HFFc6 (cell line): Measurements from ENCODE around the gene UBE2QL1. TPM values are rescaled to one million over a fixed set of nuclear protein-coding genes. Genes with fewer than 3 reads are reported as not detected.

Experiments
- DNase-seq: peaks from one replicate; pipeline ENCODE4 v3.0.0-alpha.2; 2018
- H3K27ac Mint-ChIP-seq: 2 replicates; pipeline ENCODE4 v1.8.0; 2020; ENCODE audit warnings: mild to moderate bottlenecking, mixed read lengths
- H3K27me3 Mint-ChIP-seq: 2 replicates; pipeline ENCODE4 v1.8.0; 2021; ENCODE audit warnings: mild to moderate bottlenecking, moderate library complexity, mixed read lengths; ENCODE audit not compliant: insufficient read depth
- H3K36me3 Mint-ChIP-seq: 2 replicates; pipeline ENCODE4 v1.8.0; 2021; ENCODE audit warnings: low read depth, mixed read lengths
- H3K4me1 Mint-ChIP-seq: 2 replicates; pipeline ENCODE4 v1.8.0; 2020; ENCODE audit warnings: low read depth, mixed read lengths
- H3K4me3 Mint-ChIP-seq: 2 replicates; pipeline ENCODE4 v1.8.0; 2020; ENCODE audit warnings: mild to moderate bottlenecking, moderate library complexity, mixed read lengths
- H3K9me3 Mint-ChIP-seq: 2 replicates; pipeline ENCODE4 v1.8.0; 2020; ENCODE audit warnings: mild to moderate bottlenecking, mixed read lengths
- CTCF ChIP-seq: fragments of 200-600 bp; sonication (generic); IDR thresholded peaks from 2 replicates; pipeline ENCODE4 v1.5.0; 2021; ENCODE audit warnings: antibody characterized with exemption, mild to moderate bottlenecking
- total RNA-seq, 6 experiments: library from RNA; stranded (reverse); fragmentation: NEBNext Ultra II Directional; extraction: Animal tissue kit (Norgen Biotek cat#: 25700); gene quantifications; 2 replicates in 1 of 6; 3 replicates in 5 of 6; pipeline ENCODE4 v1.2.3, GENCODE V29; 2021

Gene UBE2QL1
- total RNA-seq, 6 experiments from 2014 or later: not detected

DNA sequence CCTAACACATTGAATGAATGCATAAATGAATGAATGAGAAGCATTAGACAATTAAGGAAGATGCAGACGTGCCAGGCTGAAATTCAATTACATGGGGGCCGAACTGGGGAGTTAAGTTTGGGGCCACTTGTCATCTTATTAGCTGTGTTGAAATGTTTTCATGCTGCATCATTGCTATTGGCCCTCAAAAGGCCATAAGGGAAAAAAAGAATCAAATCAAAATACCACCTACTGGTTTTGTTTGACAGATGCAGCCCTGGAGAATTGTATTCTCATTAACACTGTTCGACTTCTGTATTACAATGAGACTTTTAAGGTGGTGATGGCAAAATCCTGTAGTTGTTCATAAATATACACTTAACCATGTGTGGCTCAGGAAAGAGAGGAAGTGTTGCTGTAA, 38.4 kb downstream of the UBE2QL1 start:
- Mint-ChIP-seq H3K9me3 (no peaks in the 10 kb centered on the region), H3K27ac (no peak overlapping the region), H3K27me3 (peaks cover 3% of the 10 kb centered on the region), H3K4me1 (no peaks in the 10 kb centered on the region), H3K36me3 (no peaks in the 10 kb centered on the region), H3K4me3 (no peak overlapping the region)
- DNase-seq: no peak
- no peak for TF ChIP-seq CTCF

DNA sequence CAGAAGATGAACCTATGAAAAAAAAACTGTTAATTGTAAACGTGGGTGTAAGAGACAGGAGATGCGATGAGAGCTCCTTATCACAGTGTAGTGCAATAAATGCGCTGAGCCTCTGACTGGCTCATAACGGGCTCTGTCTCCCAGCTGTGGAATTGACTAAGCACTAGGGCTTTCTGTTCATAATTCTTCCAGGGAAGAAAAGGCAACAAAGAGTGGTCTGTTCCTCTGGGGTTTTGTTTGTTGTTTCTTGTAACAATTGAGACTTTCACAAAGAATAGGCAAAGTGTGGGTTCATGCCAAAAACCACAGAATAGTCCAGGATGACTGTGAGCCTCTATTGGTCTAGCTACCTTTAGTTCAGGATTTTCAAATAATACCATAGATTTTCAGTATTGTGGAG, 39.4 kb downstream of the UBE2QL1 start:
- no peak for TF ChIP-seq CTCF
- H3K9me3 Mint-ChIP-seq: no peaks in the 10 kb centered on the region
- H3K4me1 Mint-ChIP-seq: no peaks in the 10 kb centered on the region
- DNase-seq: no peak
- H3K36me3 Mint-ChIP-seq: no peaks in the 10 kb centered on the region
- no peak overlapping the region for H3K4me3 Mint-ChIP-seq
- H3K27ac Mint-ChIP-seq: no peak overlapping the region
- peaks cover 3% of the 10 kb centered on the region for H3K27me3 Mint-ChIP-seq

DNA sequence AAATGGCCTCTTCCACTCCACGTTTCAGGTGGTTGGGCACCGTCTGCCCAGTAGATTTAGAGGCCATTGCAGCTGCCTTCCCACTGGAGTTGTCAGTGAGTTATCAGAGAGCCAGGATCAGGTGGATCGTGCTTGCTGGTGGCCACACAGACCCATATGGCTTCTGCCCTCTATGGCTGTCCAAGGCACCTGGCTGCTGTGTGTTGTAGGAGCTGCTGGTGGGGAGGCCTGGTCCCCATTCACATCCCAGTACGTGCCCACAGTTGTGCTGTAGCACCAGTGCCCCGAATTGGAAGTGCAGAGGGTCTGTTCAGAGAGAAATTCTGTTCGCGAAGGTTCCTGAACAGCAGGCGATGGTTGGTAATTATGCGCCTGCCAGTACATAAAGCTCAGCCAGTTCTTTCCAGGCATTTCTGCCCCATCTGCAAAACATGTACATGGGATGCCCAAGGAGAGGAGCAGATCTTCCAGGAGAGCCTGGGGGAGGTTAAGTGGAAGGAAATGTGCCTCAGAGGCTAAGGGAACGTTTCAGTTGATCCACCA, 41.1 kb downstream of the UBE2QL1 start:
- TF ChIP-seq CTCF: no peak
- Mint-ChIP-seq H3K36me3 (no peaks in the 10 kb centered on the region), H3K27me3 (peaks cover 3% of the 10 kb centered on the region), H3K9me3 (no peaks in the 10 kb centered on the region), H3K4me3 (no peak overlapping the region), H3K4me1 (no peaks in the 10 kb centered on the region), H3K27ac (no peak overlapping the region)
- no peak for DNase-seq

- H3K4me1 Mint-ChIP-seq: no peaks in the 10 kb centered on the region
- H3K27ac Mint-ChIP-seq: no peak overlapping the region
- H3K4me3 Mint-ChIP-seq: no peak overlapping the region
- H3K36me3 Mint-ChIP-seq: no peaks in the 10 kb centered on the region
- H3K27me3 Mint-ChIP-seq: peaks cover 3% of the 10 kb centered on the region
- no peak for TF ChIP-seq CTCF
- H3K9me3 Mint-ChIP-seq: no peaks in the 10 kb centered on the region
- no peak for DNase-seq
Observed at GRCh38 chr5:6490246-6490645, 41.6 kb downstream of the UBE2QL1 start.

- TF ChIP-seq CTCF: no peak
- no peak overlapping the region for H3K27ac Mint-ChIP-seq
- H3K4me3 Mint-ChIP-seq: no peak overlapping the region
- no peaks in the 10 kb centered on the region for H3K9me3 Mint-ChIP-seq
- H3K36me3 Mint-ChIP-seq: no peaks in the 10 kb centered on the region
- H3K27me3 Mint-ChIP-seq: peaks cover 3% of the 10 kb centered on the region
- no peak for DNase-seq
- H3K4me1 Mint-ChIP-seq: no peaks in the 10 kb centered on the region
Observed at GRCh38 chr5:6490693-6491092, 42.0 kb downstream of the UBE2QL1 start.
